Tibial artery (tissue), 4 donors: Measurements from ENCODE around the gene ZNF722.

Experiments used
- DNase-seq, 2 donors: peaks; one replicate each; pipeline ENCODE4 v3.0.0-alpha.2; 2019
- H3K27ac ChIP-seq, 2 donors: fragments of 200-600 bp; sonication (generic) in 1 of 2; 1 replicate in 1 of 2; 2 replicates in 1 of 2; pipeline ENCODE4 v1.5.1; 2018 to 2019; ENCODE audit warnings: mild to moderate bottlenecking in 1 of 2
- H3K27me3 ChIP-seq, 2 donors: fragments of 200-600 bp; sonication (generic) in 1 of 2; one replicate each; pipeline versions ENCODE4 v1.5.1 to v1.6.0; 2016 to 2019
- H3K36me3 ChIP-seq, 3 donors: fragments of 200-600 bp; sonication (generic) in 2 of 3; one replicate each; pipeline ENCODE4 v1.5.1; 2016 to 2019; ENCODE audit warnings: mild to moderate bottlenecking in 2 of 3
- H3K4me1 ChIP-seq, 4 donors: fragments of 200-600 bp; sonication (generic) in 2 of 4; 1 replicate in 3 of 4; 2 replicates in 1 of 4; pipeline ENCODE4 v1.5.1; 2016 to 2019
- H3K4me3 ChIP-seq, 2 donors: fragments of 200-600 bp; sonication (generic) in 1 of 2; 1 replicate in 1 of 2; 2 replicates in 1 of 2; pipeline ENCODE4 v1.5.1; 2018 to 2019; ENCODE audit warnings: mild to moderate bottlenecking in 2 of 2
- H3K9me3 ChIP-seq, 3 donors: fragments of 200-600 bp; sonication (generic) in 1 of 3; one replicate each; pipeline ENCODE4 v1.5.1; 2016 to 2019
- intact Hi-C: fragments of 100-400 bp; cut with DNase I; formaldehyde crosslinking; loops from one replicate; pipeline ENCODE4 v1.15.0; 2023; ENCODE audit warnings: low total_unique reads
- TF ChIP-seq, protein P1 (sequence below), 2 experiments: fragments of 200-600 bp in 1 of 2; fragments of 450-650 bp in 1 of 2; IDR thresholded peaks; one replicate each; pipeline ENCODE4 v1.5.1; 2017 to 2019; ENCODE audit warnings: antibody characterized with exemption in 2 of 2, mild to moderate bottlenecking in 1 of 2, moderate library complexity in 1 of 2

The ZNF722 gene

GRCh38 chr7:64045301-64046040 is 46.8 kb downstream of the ZNF722 start, which contains the start of gene ZNF727:
TSS of gene ZNF727 (plus strand) at chr7:64045434. CDS start at chr7:64045622, 188 bp downstream.
- Histone ChIP-seq H3K27ac (peak within 1 kb of the TSS; percentile 79 to 88), H3K4me3 (peak within 1 kb of the TSS; percentile 59 to 62), H3K9me3 (peaks cover 0 to 5% (median 0%) of the 10 kb centered on the region in 3 donors), H3K27me3 (no peaks in the 10 kb centered on the region), H3K4me1 (peaks cover 0 to 14% (median 6%) of the 10 kb centered on the region in 4 donors), H3K36me3 (no peaks in the 10 kb centered on the region)
- intact Hi-C loops = no loop called here
- TF ChIP-seq, protein P1, sequence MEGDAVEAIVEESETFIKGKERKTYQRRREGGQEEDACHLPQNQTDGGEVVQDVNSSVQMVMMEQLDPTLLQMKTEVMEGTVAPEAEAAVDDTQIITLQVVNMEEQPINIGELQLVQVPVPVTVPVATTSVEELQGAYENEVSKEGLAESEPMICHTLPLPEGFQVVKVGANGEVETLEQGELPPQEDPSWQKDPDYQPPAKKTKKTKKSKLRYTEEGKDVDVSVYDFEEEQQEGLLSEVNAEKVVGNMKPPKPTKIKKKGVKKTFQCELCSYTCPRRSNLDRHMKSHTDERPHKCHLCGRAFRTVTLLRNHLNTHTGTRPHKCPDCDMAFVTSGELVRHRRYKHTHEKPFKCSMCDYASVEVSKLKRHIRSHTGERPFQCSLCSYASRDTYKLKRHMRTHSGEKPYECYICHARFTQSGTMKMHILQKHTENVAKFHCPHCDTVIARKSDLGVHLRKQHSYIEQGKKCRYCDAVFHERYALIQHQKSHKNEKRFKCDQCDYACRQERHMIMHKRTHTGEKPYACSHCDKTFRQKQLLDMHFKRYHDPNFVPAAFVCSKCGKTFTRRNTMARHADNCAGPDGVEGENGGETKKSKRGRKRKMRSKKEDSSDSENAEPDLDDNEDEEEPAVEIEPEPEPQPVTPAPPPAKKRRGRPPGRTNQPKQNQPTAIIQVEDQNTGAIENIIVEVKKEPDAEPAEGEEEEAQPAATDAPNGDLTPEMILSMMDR (IDR thresholded peaks at IDR 0.05) = no peak
- DNase-seq = peak; percentile 74 to 88

DNA sequence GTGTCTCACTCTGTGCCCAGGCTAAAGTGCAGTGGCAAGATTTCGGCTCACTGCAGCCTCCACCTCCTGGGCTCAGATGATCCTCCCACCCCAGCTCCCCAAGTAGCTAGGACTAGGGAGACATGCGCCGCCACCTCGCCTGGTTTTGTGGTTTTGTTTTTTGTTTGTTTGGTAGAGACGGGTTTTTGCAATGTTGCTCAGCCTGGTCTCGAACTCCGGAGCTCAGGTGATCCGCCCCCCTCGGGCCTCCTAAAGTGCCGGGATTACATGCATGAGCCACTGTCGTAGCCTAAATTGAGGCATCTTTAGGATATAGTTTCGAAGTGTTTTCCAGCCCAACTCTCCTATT is 47.4 kb downstream of the ZNF722 start:
- Histone ChIP-seq H3K36me3 (no peaks in the 10 kb centered on the region), H3K4me1 (peaks cover 0 to 14% (median 6%) of the 10 kb centered on the region in 4 donors), H3K9me3 (peaks cover 0 to 5% (median 0%) of the 10 kb centered on the region in 3 donors), H3K4me3 (peak overlapping the region; percentile 59 to 62), H3K27me3 (no peaks in the 10 kb centered on the region), H3K27ac (peak overlapping the region; percentile 79 to 88)
- intact Hi-C loops = no loop called here
- no peak for DNase-seq
- TF ChIP-seq, protein P1 (IDR thresholded peaks at IDR 0.05) = no peak
